ENCODE results near the gene TPI1. TPM values are rescaled to one million over a fixed set of nuclear protein-coding genes. Genes with fewer than 3 reads are reported as not detected.

Gene TPI1
- total RNA-seq, 2 experiments from 2014 or later, result 608 to 801 TPM

GRCh38 chr12:6914246-6914946, 47.1 kb downstream of the TPI1 start, which contains the start of gene ENO2:
ENO2 (plus strand) TSS chr12:6914580; CDS start chr12:6915833, 1,253 bp downstream.
- Histone ChIP-seq H4K20me1 (ENCODE audit: insufficient read depth, low read length) (no peaks in the 10 kb centered on the region), H3K4me1 (ENCODE audit: insufficient read depth, low read length, poor library complexity, severe bottlenecking) (peaks cover 34% of the 10 kb centered on the region), H3K4me2 (ENCODE audit: low read length) (peak within 1 kb of the TSS; percentile 73), H3K9me2 (ENCODE audit: insufficient read depth, low read length) (no peaks in the 10 kb centered on the region), H3K36me3 (ENCODE audit: insufficient read depth, low read length) (peaks cover under 1% of the 10 kb centered on the region; the same call in 1 of the 2 replicates), H3K4me3 (ENCODE audit: low read depth, low read length, poor library complexity, severe bottlenecking) (peak within 1 kb of the TSS; percentile 71), H3K79me2 (ENCODE audit: insufficient read depth, low read depth, low read length) (no peaks in the 10 kb centered on the region), H3K9me3 (ENCODE audit: low read length) (no peaks in the 10 kb centered on the region), H2AFZ (ENCODE audit: low read length) (peak within 1 kb of the TSS; percentile 80), H3K27ac (ENCODE audit: low read depth, low read length, poor library complexity, severe bottlenecking) (peak within 1 kb of the TSS; percentile 4)
- TF ChIP-seq CTCF (conservative IDR thresholded peaks at IDR 0.05; ENCODE audit: low read length) (no peak), EZH2phosphoT487 (IDR thresholded peaks at IDR 0.05; ENCODE audit: borderline replicate concordance, low read depth, low read length) (no peak)
- ChIA-PET CTCF (ENCODE audit: unreplicated experiment) (no interaction called here), POLR2A (interaction anchor here (0.7 to 1.4 kb wide), 6 partner anchors 9 to 62 kb away, joined by 3 to 5 read pairs (median 4); partner anchors contain the start of genes C12orf57, RNU7-1 and USP5)
- intact Hi-C loops (cut with micrococcal nuclease; ENCODE audit: unreplicated experiment), result loop anchor here (1.0 to 2.0 kb wide), 2 partner anchors 23 to 42 kb away; partner anchors contain the start of gene SPSB2
- BruUV-seq (replicated peaks), result no TSS peak
- DNase-seq (ENCODE audit: low spot score), result peak; percentile 75

- H3K9me2 ChIP-seq (ENCODE audit: insufficient read depth, low read length), result no peaks in the 10 kb centered on the region
- intact Hi-C loops (cut with micrococcal nuclease; ENCODE audit: unreplicated experiment), result loop anchor here (1.0 to 2.0 kb wide), 2 partner anchors 24 to 42 kb away; partner anchors contain the start of gene SPSB2
- peaks cover 42% of the 10 kb centered on the region for H3K4me1 ChIP-seq (ENCODE audit: insufficient read depth, low read length, poor library complexity, severe bottlenecking)
- no peak for DNase-seq (ENCODE audit: low spot score)
- peak overlapping the region; percentile 71 for H3K4me3 ChIP-seq (ENCODE audit: low read depth, low read length, poor library complexity, severe bottlenecking)
- peak overlapping the region; percentile 73 for H3K4me2 ChIP-seq (ENCODE audit: low read length)
- H3K27ac ChIP-seq (ENCODE audit: low read depth, low read length, poor library complexity, severe bottlenecking), result no peak overlapping the region
- H3K9me3 ChIP-seq (ENCODE audit: low read length), result no peaks in the 10 kb centered on the region
- POLR2A ChIA-PET, result interaction anchor here (0.7 to 1.3 kb wide), 3 partner anchors 28 to 63 kb away, joined by 4 to 5 read pairs (median 4); partner anchors contain the start of genes RNU7-1 and USP5
- TF ChIP-seq CTCF (conservative IDR thresholded peaks at IDR 0.05; ENCODE audit: low read length), result no peak
- CTCF ChIA-PET (ENCODE audit: unreplicated experiment), result no interaction called here
- H4K20me1 ChIP-seq (ENCODE audit: insufficient read depth, low read length), result no peaks in the 10 kb centered on the region
- no peaks in the 10 kb centered on the region for H3K79me2 ChIP-seq (ENCODE audit: insufficient read depth, low read depth, low read length)
- peak overlapping the region; percentile 80 for H2AFZ ChIP-seq (ENCODE audit: low read length)
- BruUV-seq (replicated peaks), result TSS peak; percentile 49
- peaks cover 5% of the 10 kb centered on the region; the same call in 1 of the 2 replicates for H3K36me3 ChIP-seq (ENCODE audit: insufficient read depth, low read length)
Measured at GRCh38 chr12:6914947-6915788, 47.8 kb downstream of the TPI1 start.
